HG02884 (cell line): ENCODE data around the gene SH2D3C.
"Not testable (repeated sequence)": the region's sequence is repeated elsewhere in the genome, so short reads cannot be mapped to it uniquely, and the experiment has no call there.

Source experiments
- ATAC-seq: cut with Tn5 transposase; IDR thresholded peaks from one replicate; pipeline ENCODE4 v1.9.1; 2021; ENCODE audit warnings: mild to moderate bottlenecking, moderate library complexity; ENCODE audit not compliant: unreplicated experiment

SH2D3C gene

GRCh38 chr9:127769101-127769500, 9.4 kb downstream of the SH2D3C start:
- no peak for ATAC-seq

GRCh38 chr9:127768698-127769097, 9.8 kb downstream of the SH2D3C start:
- ATAC-seq = no peak

- ATAC-seq = no peak
These were observed 10.5 kb downstream of the SH2D3C start for GRCh38 chr9:127767909-127768331.

- ATAC-seq = no peak
These were observed 11.1 kb downstream of the SH2D3C start for GRCh38 chr9:127767410-127767809.

- no peak for ATAC-seq
These were observed 13.0 kb downstream of the SH2D3C start for GRCh38 chr9:127765418-127765817.

- no peak for ATAC-seq
These were observed 14.5 kb downstream of the SH2D3C start for GRCh38 chr9:127763918-127764384.

GRCh38 chr9:127762111-127762676, 16.3 kb downstream of the SH2D3C start:
- ATAC-seq = no peak

- no peak for ATAC-seq
These were observed 16.9 kb downstream of the SH2D3C start for GRCh38 chr9:127761491-127761956.

GRCh38 chr9:127761061-127761460, 17.4 kb downstream of the SH2D3C start:
- no peak for ATAC-seq

GRCh38 chr9:127758843-127759242, 19.6 kb downstream of the SH2D3C start:
- ATAC-seq = no peak

- not testable (repeated sequence) for ATAC-seq
These were observed 21.7 kb downstream of the SH2D3C start for GRCh38 chr9:127756776-127757175.

GRCh38 chr9:127756233-127756632, 22.2 kb downstream of the SH2D3C start:
- no peak for ATAC-seq

GRCh38 chr9:127755061-127756060, 23.1 kb downstream of the SH2D3C start:
- ATAC-seq = no peak

GRCh38 chr9:127754099-127755060, 24.1 kb downstream of the SH2D3C start:
- ATAC-seq = no peak

- ATAC-seq = no peak
These were observed 24.8 kb downstream of the SH2D3C start for GRCh38 chr9:127753622-127754021.

GRCh38 chr9:127753148-127753547, 25.3 kb downstream of the SH2D3C start:
- no peak for ATAC-seq

- no peak for ATAC-seq
These were observed 27.0 kb downstream of the SH2D3C start for GRCh38 chr9:127751269-127752054.

- no peak for ATAC-seq
These were observed 29.2 kb downstream of the SH2D3C start for GRCh38 chr9:127749090-127749787.

- ATAC-seq = no peak
These were observed 31.4 kb downstream of the SH2D3C start for GRCh38 chr9:127746959-127747569.
